Measurements from ENCODE around the gene NCKAP5.

NCKAP5 gene

DNA sequence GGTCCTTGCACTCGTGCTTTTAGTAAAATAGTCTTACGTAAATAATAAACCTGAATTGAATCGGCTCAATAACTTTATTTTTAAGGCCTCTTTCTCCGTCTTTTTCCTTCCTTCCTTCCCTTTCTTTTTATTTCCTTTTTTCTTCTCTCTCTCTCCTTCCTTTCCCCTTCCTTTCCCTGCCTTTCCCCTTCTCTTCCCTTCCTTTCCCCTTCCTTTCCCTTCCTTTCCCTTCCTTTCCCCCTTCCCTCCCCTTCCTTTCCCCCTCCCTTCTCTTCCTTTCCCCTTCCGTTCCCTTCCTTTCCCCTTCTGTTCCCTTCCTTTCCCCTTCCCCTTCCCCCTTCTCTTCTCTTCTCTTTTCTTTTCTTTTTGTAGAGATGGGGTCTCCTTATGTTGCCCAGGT, 121.0 kb downstream of the NCKAP5 start:
- TF ChIP-seq, protein P1, sequence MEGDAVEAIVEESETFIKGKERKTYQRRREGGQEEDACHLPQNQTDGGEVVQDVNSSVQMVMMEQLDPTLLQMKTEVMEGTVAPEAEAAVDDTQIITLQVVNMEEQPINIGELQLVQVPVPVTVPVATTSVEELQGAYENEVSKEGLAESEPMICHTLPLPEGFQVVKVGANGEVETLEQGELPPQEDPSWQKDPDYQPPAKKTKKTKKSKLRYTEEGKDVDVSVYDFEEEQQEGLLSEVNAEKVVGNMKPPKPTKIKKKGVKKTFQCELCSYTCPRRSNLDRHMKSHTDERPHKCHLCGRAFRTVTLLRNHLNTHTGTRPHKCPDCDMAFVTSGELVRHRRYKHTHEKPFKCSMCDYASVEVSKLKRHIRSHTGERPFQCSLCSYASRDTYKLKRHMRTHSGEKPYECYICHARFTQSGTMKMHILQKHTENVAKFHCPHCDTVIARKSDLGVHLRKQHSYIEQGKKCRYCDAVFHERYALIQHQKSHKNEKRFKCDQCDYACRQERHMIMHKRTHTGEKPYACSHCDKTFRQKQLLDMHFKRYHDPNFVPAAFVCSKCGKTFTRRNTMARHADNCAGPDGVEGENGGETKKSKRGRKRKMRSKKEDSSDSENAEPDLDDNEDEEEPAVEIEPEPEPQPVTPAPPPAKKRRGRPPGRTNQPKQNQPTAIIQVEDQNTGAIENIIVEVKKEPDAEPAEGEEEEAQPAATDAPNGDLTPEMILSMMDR (IDR thresholded peaks at IDR 0.05; ENCODE audit: borderline replicate concordance, control extremely low read depth, extremely low read depth, insufficient read depth, missing control alignments): no peak
- no peak for DNase-seq (ENCODE audit: low spot score)
- in situ Hi-C loops (cut with MboI; ENCODE audit: low sequenced_read_pairs, unreplicated experiment): no loop called here

DNA sequence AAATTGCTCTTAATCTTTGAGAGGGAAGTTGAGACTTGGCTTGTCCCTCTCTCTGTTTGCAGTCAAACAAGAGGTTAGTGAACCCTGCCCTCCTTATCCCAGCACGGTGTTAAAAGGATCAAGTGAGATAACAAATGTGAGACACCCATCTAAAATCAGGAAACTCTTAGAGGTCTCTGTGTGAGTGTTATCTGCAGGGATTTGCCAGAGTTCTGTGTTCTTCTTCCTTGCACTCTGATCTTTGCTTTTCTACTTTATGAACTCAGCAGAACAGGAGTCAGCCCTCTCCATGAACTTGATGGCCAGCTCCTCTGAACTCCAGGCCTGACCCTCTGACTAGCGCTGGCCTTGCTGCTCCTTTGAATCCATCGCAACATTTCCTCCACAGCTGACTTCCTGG, 123.8 kb downstream of the NCKAP5 start:
- TF ChIP-seq, protein P1 (IDR thresholded peaks at IDR 0.05; ENCODE audit: borderline replicate concordance, control extremely low read depth, extremely low read depth, insufficient read depth, missing control alignments): no peak
- in situ Hi-C loops (cut with MboI; ENCODE audit: low sequenced_read_pairs, unreplicated experiment): no loop called here
- DNase-seq (ENCODE audit: low spot score): no peak

DNA sequence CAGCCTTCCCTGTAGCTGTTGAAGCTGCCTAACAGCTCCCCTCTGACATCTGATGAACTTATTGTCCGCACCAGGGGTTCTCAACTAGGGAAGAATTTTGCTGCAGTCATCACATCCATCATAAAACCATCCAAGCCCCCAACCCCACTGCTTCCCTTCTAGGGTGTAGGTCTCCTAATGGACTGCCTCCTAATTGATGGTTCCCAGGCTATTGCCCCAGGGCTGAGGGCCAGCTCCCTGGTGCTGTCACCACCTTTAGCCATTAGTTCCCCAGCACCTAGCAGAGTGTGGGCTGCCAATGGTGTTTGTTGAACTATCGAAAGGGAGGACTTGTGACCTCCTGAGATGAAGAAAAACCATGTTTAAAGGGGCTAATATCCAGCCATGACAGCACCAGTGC, 125.9 kb downstream of the NCKAP5 start:
- in situ Hi-C loops (cut with MboI; ENCODE audit: low sequenced_read_pairs, unreplicated experiment): no loop called here
- no peak for DNase-seq (ENCODE audit: low spot score)
- TF ChIP-seq, protein P1 (IDR thresholded peaks at IDR 0.05; ENCODE audit: borderline replicate concordance, control extremely low read depth, extremely low read depth, insufficient read depth, missing control alignments): no peak

DNA sequence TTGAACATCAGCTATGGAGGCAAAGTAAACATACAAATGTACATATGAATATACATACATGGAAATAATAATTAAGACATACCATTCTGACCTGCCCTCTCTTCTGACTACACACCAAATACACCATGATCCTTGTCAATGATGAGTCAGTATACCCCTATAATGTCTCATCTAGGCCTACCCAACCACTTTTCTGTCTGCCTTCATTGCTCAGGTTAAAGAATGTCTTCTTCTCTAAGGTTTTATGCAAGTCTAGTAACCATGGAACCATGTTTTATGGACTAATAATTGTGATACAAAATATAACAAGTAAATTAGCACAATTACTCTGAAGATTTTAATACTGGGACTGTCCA, 128.7 kb downstream of the NCKAP5 start:
- DNase-seq (ENCODE audit: low spot score): no peak
- in situ Hi-C loops (cut with MboI; ENCODE audit: low sequenced_read_pairs, unreplicated experiment): no loop called here
- TF ChIP-seq, protein P1 (IDR thresholded peaks at IDR 0.05; ENCODE audit: borderline replicate concordance, control extremely low read depth, extremely low read depth, insufficient read depth, missing control alignments): no peak

DNA sequence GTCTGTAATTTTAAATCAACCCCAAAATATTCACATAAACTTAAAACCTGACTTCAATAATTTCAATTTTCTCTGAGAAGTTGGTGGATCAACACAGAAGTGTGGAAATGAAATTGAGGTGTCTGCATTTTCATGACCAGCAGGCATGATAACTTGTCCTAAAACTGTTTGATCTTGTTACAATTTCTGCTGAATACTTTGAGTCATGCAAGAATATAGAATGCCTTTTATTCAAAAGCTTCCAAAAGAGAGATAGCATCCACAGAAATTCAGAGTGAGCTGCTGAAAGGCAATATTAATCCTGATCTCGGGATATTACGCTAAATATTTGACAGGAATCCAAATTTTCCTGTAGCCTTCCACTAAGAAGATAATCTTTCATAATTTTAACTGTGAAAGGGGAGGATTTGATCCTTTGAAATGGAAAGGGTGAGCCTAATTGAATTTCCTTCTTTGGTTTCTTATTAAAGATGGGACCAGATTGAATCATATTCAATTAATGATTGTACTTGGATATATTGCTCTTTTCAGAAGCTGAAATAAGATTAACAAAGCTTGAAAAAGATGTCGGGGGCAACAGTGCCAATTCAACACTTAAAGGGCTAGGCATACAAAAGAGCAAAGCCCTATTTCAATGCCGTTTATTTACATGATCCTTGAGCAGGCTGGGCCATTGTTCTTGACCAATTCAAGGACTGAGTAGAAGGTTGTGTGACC, 129.3 kb downstream of the NCKAP5 start:
- in situ Hi-C loops (cut with MboI; ENCODE audit: low sequenced_read_pairs, unreplicated experiment): no loop called here
- TF ChIP-seq, protein P1 (IDR thresholded peaks at IDR 0.05; ENCODE audit: borderline replicate concordance, control extremely low read depth, extremely low read depth, insufficient read depth, missing control alignments): no peak
- DNase-seq (ENCODE audit: low spot score): no peak

DNA sequence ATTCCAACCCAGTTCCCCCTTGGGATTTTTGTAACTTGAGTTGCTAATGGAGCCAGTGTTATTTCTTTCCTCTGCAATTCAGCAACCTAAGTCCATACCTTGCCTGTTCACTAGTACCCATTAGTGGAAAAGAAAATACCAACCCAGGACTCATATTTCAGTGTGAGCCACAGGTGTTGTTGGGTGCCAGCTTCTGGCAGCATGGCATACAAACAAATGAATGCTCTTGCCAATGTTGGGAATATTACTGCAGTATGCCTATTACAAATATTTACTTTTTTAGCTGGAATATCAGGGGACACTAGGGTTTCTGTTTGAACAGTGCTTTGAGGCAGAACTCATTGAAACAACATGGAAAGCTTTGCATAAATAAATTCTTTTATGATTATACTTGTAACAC, 130.2 kb downstream of the NCKAP5 start:
- TF ChIP-seq, protein P1 (IDR thresholded peaks at IDR 0.05; ENCODE audit: borderline replicate concordance, control extremely low read depth, extremely low read depth, insufficient read depth, missing control alignments): no peak
- in situ Hi-C loops (cut with MboI; ENCODE audit: low sequenced_read_pairs, unreplicated experiment): no loop called here
- DNase-seq (ENCODE audit: low spot score): no peak
